ENCODE measurements around the gene POC1B. TPM values are rescaled to one million over a fixed set of nuclear protein-coding genes. Genes with fewer than 3 reads are reported as not detected.
A peak's percentile ranks its signal among the peaks of the same experiment; 100 is the strongest.

Gene POC1B
- polyA plus RNA-seq, 4 donors: 14.1 to 20.7 (median 16.3) TPM

DNA sequence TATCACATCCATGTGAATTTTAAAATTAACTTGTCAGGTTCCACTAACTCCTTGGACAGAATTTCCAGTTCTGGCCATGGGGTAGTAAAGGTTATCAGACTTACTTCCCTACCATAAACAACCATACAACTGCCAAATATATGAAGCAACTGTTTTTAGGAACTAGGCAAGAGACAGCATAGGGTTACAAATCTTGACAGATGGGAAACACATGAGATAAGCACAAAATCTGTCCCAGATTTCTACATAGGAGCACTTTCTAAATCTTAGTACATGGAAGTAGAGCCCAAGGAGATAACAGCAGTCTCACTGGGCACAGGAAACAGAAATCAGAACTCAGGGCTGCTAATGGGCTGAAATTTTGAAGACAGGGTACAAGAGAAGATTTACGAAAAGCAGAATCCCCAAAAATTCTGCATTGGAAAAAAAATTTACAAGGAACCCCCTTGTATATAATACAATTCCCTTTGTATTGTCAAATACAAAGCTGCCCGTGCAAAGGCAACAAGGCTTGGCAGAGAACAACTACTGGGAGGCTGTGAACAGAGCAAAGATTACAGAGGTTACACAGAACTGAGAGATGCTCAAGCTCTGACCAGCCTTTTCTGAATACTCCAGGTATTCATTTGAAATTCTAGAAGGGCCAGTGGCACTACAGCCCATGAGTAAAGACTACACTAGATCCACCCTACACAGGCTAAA, 44.5 kb downstream of the POC1B start:
- Histone ChIP-seq H3K4me1 (ENCODE audit: control insufficient read depth in 3 of 3, insufficient read depth in 2 of 3, low read depth in 1 of 3, low read length in 2 of 3) (peaks cover 0 to 2% (median 2%) of the 10 kb centered on the region in 3 donors), H3K9me3 (ENCODE audit: control insufficient read depth in 2 of 2, insufficient read depth in 1 of 2, low read depth in 1 of 2, low read length in 1 of 2) (no peaks in the 10 kb centered on the region), H3K36me3 (ENCODE audit: control insufficient read depth in 3 of 3, insufficient read depth in 2 of 3, low read depth in 1 of 3, low read length in 3 of 3) (peaks cover 0 to 3% (median 0%) of the 10 kb centered on the region in 3 donors), H3K4me3 (ENCODE audit: low read depth in 1 of 3, low read length in 3 of 3) (no peak overlapping the region), H3K27me3 (ENCODE audit: control insufficient read depth in 3 of 3, insufficient read depth in 3 of 3, low read length in 3 of 3) (no peaks in the 10 kb centered on the region), H3K27ac (ENCODE audit: low read depth in 1 of 3, low read length in 2 of 3) (no peak overlapping the region)
- 65 to 85% (median 77%) methylated on average over 2 of the region's 2 CpGs for WGBS, 3 donors
- FAIRE-seq (no peak), DNase-seq (no peak)

DNA sequence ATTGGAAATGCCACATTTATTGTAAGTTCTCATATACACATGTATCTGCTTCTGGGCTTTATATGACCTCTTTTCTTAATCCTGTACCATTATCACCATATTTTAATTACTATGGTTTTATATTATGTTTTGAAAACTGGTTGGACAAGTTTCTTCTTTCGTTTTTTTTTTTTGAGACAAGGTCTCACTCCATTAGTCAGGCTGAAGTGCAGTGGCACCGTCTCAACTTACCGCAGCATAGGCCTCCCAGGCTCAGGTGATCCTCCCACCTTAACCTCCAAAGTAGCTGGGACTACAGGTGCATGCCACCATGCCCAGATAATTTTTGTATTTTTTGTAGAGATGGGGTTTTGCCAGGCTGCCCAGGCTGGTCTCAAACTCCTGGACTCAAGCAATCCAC, 45.9 kb downstream of the POC1B start:
- no peak overlapping the region for H3K4me3 ChIP-seq (ENCODE audit: low read depth in 1 of 3, low read length in 3 of 3)
- H3K4me1 ChIP-seq (ENCODE audit: control insufficient read depth in 3 of 3, insufficient read depth in 2 of 3, low read depth in 1 of 3, low read length in 2 of 3): peaks cover 0 to 2% (median 2%) of the 10 kb centered on the region in 3 donors
- WGBS, 3 donors: 17 to 69% (median 44%) methylated on average over 3 of the region's 3 CpGs
- H3K27ac ChIP-seq (ENCODE audit: low read depth in 1 of 3, low read length in 2 of 3): no peak overlapping the region
- no peaks in the 10 kb centered on the region for H3K27me3 ChIP-seq (ENCODE audit: control insufficient read depth in 3 of 3, insufficient read depth in 3 of 3, low read length in 3 of 3)
- DNase-seq (peak in 1 of 2 donors; percentile 42), FAIRE-seq (no peak)
- peaks cover 0 to 3% (median 0%) of the 10 kb centered on the region in 3 donors for H3K36me3 ChIP-seq (ENCODE audit: control insufficient read depth in 3 of 3, insufficient read depth in 2 of 3, low read depth in 1 of 3, low read length in 3 of 3)
- H3K9me3 ChIP-seq (ENCODE audit: control insufficient read depth in 2 of 2, insufficient read depth in 1 of 2, low read depth in 1 of 2, low read length in 1 of 2): no peaks in the 10 kb centered on the region

DNA sequence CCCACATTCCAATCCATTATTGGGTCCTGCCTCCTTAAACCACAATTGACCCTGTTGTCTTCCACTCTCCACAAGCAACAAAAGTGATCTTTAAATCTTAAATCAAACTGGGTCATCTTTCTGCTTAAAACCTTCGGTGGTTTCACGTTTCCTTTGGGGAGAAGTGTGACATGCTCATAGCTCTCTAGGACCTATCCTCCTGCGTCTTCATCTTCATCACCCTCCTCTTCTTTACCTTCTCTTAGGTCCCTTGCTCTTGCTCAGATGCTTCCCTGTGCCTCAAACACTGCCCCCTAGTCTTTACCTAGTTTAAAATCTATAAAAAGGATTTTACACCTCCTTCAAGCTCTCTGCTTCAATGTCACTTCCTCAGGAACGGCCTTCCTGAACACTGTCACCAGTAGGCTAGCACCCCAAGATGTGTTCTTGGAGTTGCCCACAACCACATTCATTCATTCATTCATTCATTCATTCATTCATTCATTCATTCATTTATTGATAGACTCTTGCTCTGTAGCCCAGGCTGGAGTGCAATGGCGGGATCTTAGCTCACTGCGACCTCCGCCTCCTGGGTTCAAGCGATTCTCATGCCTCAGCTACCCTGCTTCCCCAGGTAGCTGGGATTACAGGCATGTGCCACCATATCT, 48.1 kb downstream of the POC1B start:
- Histone ChIP-seq H3K4me3 (ENCODE audit: low read depth in 1 of 3, low read length in 3 of 3) (no peak overlapping the region), H3K27me3 (ENCODE audit: control insufficient read depth in 3 of 3, insufficient read depth in 3 of 3, low read length in 3 of 3) (no peaks in the 10 kb centered on the region), H3K9me3 (ENCODE audit: control insufficient read depth in 2 of 2, insufficient read depth in 1 of 2, low read depth in 1 of 2, low read length in 1 of 2) (no peaks in the 10 kb centered on the region), H3K36me3 (ENCODE audit: control insufficient read depth in 3 of 3, insufficient read depth in 2 of 3, low read depth in 1 of 3, low read length in 3 of 3) (peaks cover 0 to 3% (median 0%) of the 10 kb centered on the region in 3 donors), H3K4me1 (ENCODE audit: control insufficient read depth in 3 of 3, insufficient read depth in 2 of 3, low read depth in 1 of 3, low read length in 2 of 3) (peaks cover 0 to 2% (median 0%) of the 10 kb centered on the region in 3 donors), H3K27ac (ENCODE audit: low read depth in 1 of 3, low read length in 2 of 3) (no peak overlapping the region)
- FAIRE-seq (no peak), DNase-seq (no peak)
- 89 to 91% (median 89%) methylated on average over 8 of the region's 8 CpGs for WGBS, 3 donors

DNA sequence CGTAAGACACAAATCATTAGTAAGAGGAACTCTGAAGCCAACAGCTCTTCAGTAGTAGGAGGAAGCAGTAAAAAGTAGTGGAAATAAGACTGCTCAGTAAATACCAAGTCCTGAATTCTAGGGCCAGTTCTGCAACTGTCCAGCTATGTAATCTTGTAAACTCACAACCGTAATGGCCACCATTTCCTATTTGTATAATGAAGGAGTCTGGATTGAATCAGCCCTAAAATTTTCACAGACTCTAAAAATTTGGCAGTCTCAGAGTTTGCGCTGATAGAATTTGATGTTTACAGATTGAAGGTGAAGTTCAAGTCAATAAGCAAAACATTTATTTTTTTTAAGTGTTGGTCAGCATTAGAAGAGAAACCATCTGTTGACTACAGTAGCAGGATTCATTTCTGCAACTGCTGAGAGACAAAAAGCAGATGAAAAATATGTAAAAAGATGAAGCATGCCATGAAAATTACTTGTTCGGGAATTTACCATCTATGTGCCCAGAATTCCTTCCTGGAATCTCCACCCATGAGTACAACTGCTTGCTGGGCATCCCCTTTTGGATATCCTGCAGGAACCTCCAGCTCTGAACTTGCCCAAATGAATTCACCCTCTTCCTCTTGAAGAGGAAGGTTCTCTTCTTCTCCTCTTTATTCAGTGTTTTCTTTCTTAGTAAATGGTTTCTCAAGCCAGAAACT, 48.8 kb downstream of the POC1B start:
- DNase-seq (no peak), FAIRE-seq (no peak)
- H3K27me3 ChIP-seq (ENCODE audit: control insufficient read depth in 3 of 3, insufficient read depth in 3 of 3, low read length in 3 of 3): no peaks in the 10 kb centered on the region
- H3K9me3 ChIP-seq (ENCODE audit: control insufficient read depth in 2 of 2, insufficient read depth in 1 of 2, low read depth in 1 of 2, low read length in 1 of 2): no peaks in the 10 kb centered on the region
- 66 to 90% (median 90%) methylated on average over 4 of the region's 4 CpGs for WGBS, 3 donors
- no peak overlapping the region for H3K27ac ChIP-seq (ENCODE audit: low read depth in 1 of 3, low read length in 2 of 3)
- H3K4me1 ChIP-seq (ENCODE audit: control insufficient read depth in 3 of 3, insufficient read depth in 2 of 3, low read depth in 1 of 3, low read length in 2 of 3): peaks cover 0 to 2% (median 0%) of the 10 kb centered on the region in 3 donors
- H3K4me3 ChIP-seq (ENCODE audit: low read depth in 1 of 3, low read length in 3 of 3): no peak overlapping the region
- peaks cover 0 to 3% (median 0%) of the 10 kb centered on the region in 3 donors for H3K36me3 ChIP-seq (ENCODE audit: control insufficient read depth in 3 of 3, insufficient read depth in 2 of 3, low read depth in 1 of 3, low read length in 3 of 3)

DNA sequence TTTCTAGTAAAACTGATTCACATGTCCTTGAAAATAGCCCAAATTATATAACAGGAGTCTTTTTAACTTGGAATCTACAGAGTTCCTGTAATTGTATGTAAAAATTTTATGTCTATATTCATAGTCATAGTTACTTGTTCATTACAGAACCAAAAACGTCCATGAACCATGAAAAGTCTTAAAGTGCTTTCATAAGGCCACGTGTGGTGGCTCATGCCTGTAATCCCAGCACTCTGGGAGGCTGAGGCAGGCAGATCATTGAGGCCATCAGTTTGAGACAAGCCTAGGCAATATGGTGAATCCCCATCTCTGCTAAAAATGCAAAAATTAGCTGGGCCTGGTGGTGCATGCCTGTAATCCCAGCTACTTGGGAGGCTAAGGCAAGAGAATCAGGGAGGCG, 49.6 kb downstream of the POC1B start:
- H3K4me3 ChIP-seq (ENCODE audit: low read depth in 1 of 3, low read length in 3 of 3): no peak overlapping the region
- peaks cover 0 to 3% (median 0%) of the 10 kb centered on the region in 3 donors for H3K36me3 ChIP-seq (ENCODE audit: control insufficient read depth in 3 of 3, insufficient read depth in 2 of 3, low read depth in 1 of 3, low read length in 3 of 3)
- H3K9me3 ChIP-seq (ENCODE audit: control insufficient read depth in 2 of 2, insufficient read depth in 1 of 2, low read depth in 1 of 2, low read length in 1 of 2): no peaks in the 10 kb centered on the region
- WGBS, 3 donors: 85 to 92% (median 85%) methylated on average over 3 of the region's 3 CpGs
- peaks cover 0 to 2% (median 2%) of the 10 kb centered on the region in 3 donors for H3K4me1 ChIP-seq (ENCODE audit: control insufficient read depth in 3 of 3, insufficient read depth in 2 of 3, low read depth in 1 of 3, low read length in 2 of 3)
- DNase-seq (no peak), FAIRE-seq (no peak)
- no peak overlapping the region for H3K27ac ChIP-seq (ENCODE audit: low read depth in 1 of 3, low read length in 2 of 3)
- no peaks in the 10 kb centered on the region for H3K27me3 ChIP-seq (ENCODE audit: control insufficient read depth in 3 of 3, insufficient read depth in 3 of 3, low read length in 3 of 3)

DNA sequence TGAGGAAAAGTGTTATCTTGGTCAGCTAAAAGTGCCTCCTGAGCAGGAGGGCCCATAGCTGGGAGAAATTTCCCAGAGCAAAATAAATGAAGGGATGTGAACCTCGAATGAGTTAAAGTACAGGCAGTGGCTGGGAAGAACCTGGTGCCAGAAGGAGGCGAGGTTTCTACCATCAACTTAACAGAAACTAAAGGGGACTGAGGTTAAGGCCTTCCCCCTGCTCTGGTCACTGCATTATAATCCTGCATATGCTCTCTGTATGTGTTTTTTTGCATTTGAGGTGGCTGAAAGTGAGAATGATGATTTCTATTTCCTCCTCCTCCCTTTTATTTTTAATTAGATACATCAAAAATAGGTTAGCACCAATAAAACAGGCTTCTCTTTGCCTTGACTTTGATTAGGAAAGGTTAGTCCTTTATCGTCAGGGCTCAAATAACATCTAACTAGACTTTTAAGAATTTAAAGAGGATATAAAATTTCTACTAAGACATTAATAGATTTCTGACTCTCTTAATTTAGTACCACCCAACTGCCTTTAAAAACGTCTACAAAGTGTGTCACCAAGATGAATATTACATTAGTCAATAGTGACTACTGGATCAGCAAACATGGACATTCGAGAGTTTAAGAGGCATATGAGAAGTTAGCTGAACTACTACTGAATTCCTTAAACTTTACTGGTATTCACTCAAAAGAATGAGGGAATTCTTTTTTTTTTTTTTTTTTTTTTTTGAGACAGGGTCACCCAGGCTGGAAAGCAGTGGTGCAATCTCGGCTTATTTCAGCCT, 50.5 kb downstream of the POC1B start:
- 65 to 70% (median 68%) methylated on average over 6 of the region's 6 CpGs for WGBS, 3 donors
- no peaks in the 10 kb centered on the region for H3K9me3 ChIP-seq (ENCODE audit: control insufficient read depth in 2 of 2, insufficient read depth in 1 of 2, low read depth in 1 of 2, low read length in 1 of 2)
- peaks cover 0 to 3% (median 0%) of the 10 kb centered on the region in 3 donors for H3K36me3 ChIP-seq (ENCODE audit: control insufficient read depth in 3 of 3, insufficient read depth in 2 of 3, low read depth in 1 of 3, low read length in 3 of 3)
- DNase-seq (no peak), FAIRE-seq (no peak)
- peaks cover 0 to 2% (median 2%) of the 10 kb centered on the region in 3 donors for H3K4me1 ChIP-seq (ENCODE audit: control insufficient read depth in 3 of 3, insufficient read depth in 2 of 3, low read depth in 1 of 3, low read length in 2 of 3)
- H3K27me3 ChIP-seq (ENCODE audit: control insufficient read depth in 3 of 3, insufficient read depth in 3 of 3, low read length in 3 of 3): no peaks in the 10 kb centered on the region
- no peak overlapping the region for H3K27ac ChIP-seq (ENCODE audit: low read depth in 1 of 3, low read length in 2 of 3)
- H3K4me3 ChIP-seq (ENCODE audit: low read depth in 1 of 3, low read length in 3 of 3): no peak overlapping the region

DNA sequence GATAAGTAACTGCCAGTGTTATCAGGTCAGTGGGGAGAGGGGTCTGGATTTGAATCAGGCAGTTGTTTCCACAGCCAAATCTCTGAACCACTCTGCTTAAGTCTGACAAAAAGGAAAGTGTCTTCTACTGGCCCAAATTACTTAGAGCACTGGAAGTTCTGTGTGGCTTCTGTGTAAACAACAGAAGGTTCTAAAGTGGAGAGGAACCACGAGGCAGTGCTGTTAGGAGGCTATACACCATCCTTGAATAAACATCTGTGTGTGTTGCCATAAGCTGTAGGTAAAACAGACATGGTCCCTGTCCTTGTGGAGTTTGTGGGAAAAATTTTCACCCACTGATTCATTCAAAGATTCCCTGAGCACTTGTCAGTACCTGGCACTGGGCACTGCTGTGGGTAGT, 51.2 kb downstream of the POC1B start:
- peaks cover 0 to 2% (median 2%) of the 10 kb centered on the region in 3 donors for H3K4me1 ChIP-seq (ENCODE audit: control insufficient read depth in 3 of 3, insufficient read depth in 2 of 3, low read depth in 1 of 3, low read length in 2 of 3)
- peak overlapping the region in 1 of 3 donors; percentile 41 for H3K27ac ChIP-seq (ENCODE audit: low read depth in 1 of 3, low read length in 2 of 3)
- peaks cover 0 to 3% (median 0%) of the 10 kb centered on the region in 3 donors for H3K36me3 ChIP-seq (ENCODE audit: control insufficient read depth in 3 of 3, insufficient read depth in 2 of 3, low read depth in 1 of 3, low read length in 3 of 3)
- DNase-seq (no peak), FAIRE-seq (no peak)
- no peaks in the 10 kb centered on the region for H3K27me3 ChIP-seq (ENCODE audit: control insufficient read depth in 3 of 3, insufficient read depth in 3 of 3, low read length in 3 of 3)
- H3K4me3 ChIP-seq (ENCODE audit: low read depth in 1 of 3, low read length in 3 of 3): no peak overlapping the region
- H3K9me3 ChIP-seq (ENCODE audit: control insufficient read depth in 2 of 2, insufficient read depth in 1 of 2, low read depth in 1 of 2, low read length in 1 of 2): no peaks in the 10 kb centered on the region
- 19 to 47% (median 20%) methylated on average over 1 of the region's 1 CpG for WGBS, 3 donors

DNA sequence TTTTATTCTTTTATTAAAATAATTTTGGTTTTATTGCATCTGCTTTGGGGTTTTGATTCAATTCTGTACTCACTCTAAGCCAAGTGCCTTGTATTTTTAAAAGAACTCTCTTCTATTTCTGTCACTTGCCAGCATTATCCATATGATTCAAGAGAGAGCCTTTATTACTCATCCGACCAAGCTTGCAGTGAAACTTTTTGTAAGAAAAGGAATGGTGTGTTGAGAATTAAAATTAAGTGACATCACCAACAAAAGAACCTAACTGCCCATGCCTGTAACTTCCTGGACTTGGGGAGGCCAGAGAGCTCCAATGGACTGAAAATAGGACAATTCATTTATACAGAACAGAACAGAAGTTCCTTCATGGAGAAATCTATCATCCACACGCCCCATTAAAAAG, 53.3 kb downstream of the POC1B start:
- no peak for DNase-seq
- H3K36me3 ChIP-seq (ENCODE audit: control insufficient read depth in 3 of 3, insufficient read depth in 2 of 3, low read depth in 1 of 3, low read length in 3 of 3): peaks cover 0 to 2% (median 0%) of the 10 kb centered on the region in 3 donors
- H3K27me3 ChIP-seq (ENCODE audit: control insufficient read depth in 3 of 3, insufficient read depth in 3 of 3, low read length in 3 of 3): no peaks in the 10 kb centered on the region
- 69 to 89% (median 79%) methylated on average over 2 of the region's 2 CpGs for WGBS, 3 donors
- no peak for FAIRE-seq
- no peaks in the 10 kb centered on the region for H3K9me3 ChIP-seq (ENCODE audit: control insufficient read depth in 2 of 2, insufficient read depth in 1 of 2, low read depth in 1 of 2, low read length in 1 of 2)
- H3K27ac ChIP-seq (ENCODE audit: low read depth in 1 of 3, low read length in 2 of 3): no peak overlapping the region
- peaks cover 0 to 6% (median 2%) of the 10 kb centered on the region in 3 donors for H3K4me1 ChIP-seq (ENCODE audit: control insufficient read depth in 3 of 3, insufficient read depth in 2 of 3, low read depth in 1 of 3, low read length in 2 of 3)
- no peak overlapping the region for H3K4me3 ChIP-seq (ENCODE audit: low read depth in 1 of 3, low read length in 3 of 3)

Data from small intestine (tissue), 7 donors.